Body of pancreas (tissue), 4 donors: Measurements from ENCODE around the gene NAA40.

Experiments used
- CTCF ChIP-seq, 7 experiments: fragments of 450-650 bp in 4 of 7; fragments of 200-600 bp in 3 of 7; sonication (generic) in 3 of 7; IDR thresholded peaks; one replicate each; pipeline ENCODE4 v1.5.1; 2016 to 2019; ENCODE audit warnings: antibody characterized with exemption in 7 of 7
- POLR2A ChIP-seq, 3 donors: fragments of 450-650 bp; IDR thresholded peaks; one replicate each; pipeline ENCODE4 v1.6.1; 2016; ENCODE audit warnings: antibody characterized with exemption in 3 of 3, mild to moderate bottlenecking in 2 of 3

GRCh38 chr11:63906087-63906486, 32.7 kb upstream of the NAA40 start:
- TF ChIP-seq CTCF (IDR thresholded peaks at IDR 0.05) (no peak), POLR2A (IDR thresholded peaks at IDR 0.05) (no peak)
